C4-2B (cell line): Measurements from ENCODE around the gene HOXB8.

ENCODE experiments used
- CTCF ChIP-seq: fragments of 450-650 bp; conservative IDR thresholded peaks from 2 replicates; pipeline ENCODE4 v1.5.1; 2017; ENCODE audit warnings: mild to moderate bottlenecking
- ZFX ChIP-seq: fragments of 450-650 bp; IDR thresholded peaks from 2 replicates; pipeline ENCODE4 v1.6.1; 2017

- TF ChIP-seq CTCF (no peak), ZFX (no peak)
Measured at GRCh38 chr17:48565925-48566710, 49.0 kb downstream of the HOXB8 start.
